Measurements from ENCODE around the gene GPRC5B.

Gene GPRC5B

GRCh38 chr16:19884611-19885450 is at the start of gene GPRC5B:
GPRC5B (minus strand) TSS chr16:19884848; CDS start chr16:19872845, 12,003 bp downstream.
- DNase-seq, result peak; percentile 30

GRCh38 chr16:19933740-19934139 is 49.1 kb upstream of the GPRC5B start:
- no peak for DNase-seq

GRCh38 chr16:19929062-19929511 is 44.4 kb upstream of the GPRC5B start:
- DNase-seq, result no peak

- DNase-seq, result no peak
Observed at GRCh38 chr16:19928432-19928831, 43.8 kb upstream of the GPRC5B start.

GRCh38 chr16:19926449-19927390 is 42.1 kb upstream of the GPRC5B start:
- peak; percentile 88 for DNase-seq

- DNase-seq, result no peak
Observed at GRCh38 chr16:19923396-19923795, 38.7 kb upstream of the GPRC5B start.

GRCh38 chr16:19919142-19919541 is 34.5 kb upstream of the GPRC5B start:
- no peak for DNase-seq

- DNase-seq, result no peak
Observed at GRCh38 chr16:19916064-19916463, 31.4 kb upstream of the GPRC5B start.

- DNase-seq, result no peak
Observed at GRCh38 chr16:19914877-19915276, 30.2 kb upstream of the GPRC5B start.

- DNase-seq, result peak; percentile 23
Observed at GRCh38 chr16:19913340-19913645, 28.6 kb upstream of the GPRC5B start.

GRCh38 chr16:19912455-19913339 is 28.0 kb upstream of the GPRC5B start:
- DNase-seq, result peak; percentile 84

- DNase-seq, result no peak
Observed at GRCh38 chr16:19911747-19912454, 27.3 kb upstream of the GPRC5B start.

- DNase-seq, result no peak
Observed at GRCh38 chr16:19911204-19911603, 26.6 kb upstream of the GPRC5B start.

GRCh38 chr16:19909750-19910322 is 25.2 kb upstream of the GPRC5B start:
- no peak for DNase-seq

- no peak for DNase-seq
Observed at GRCh38 chr16:19908921-19909320, 24.3 kb upstream of the GPRC5B start.

- peak; percentile 68 for DNase-seq
Observed at GRCh38 chr16:19907161-19907992, 22.7 kb upstream of the GPRC5B start.

GRCh38 chr16:19901164-19901563 is 16.5 kb upstream of the GPRC5B start:
- no peak for DNase-seq

GRCh38 chr16:19899605-19899955 is 14.9 kb upstream of the GPRC5B start:
- DNase-seq, result no peak

GRCh38 chr16:19898924-19899604 is 14.4 kb upstream of the GPRC5B start:
- peak; percentile 57 for DNase-seq

- DNase-seq, result no peak
Observed at GRCh38 chr16:19898166-19898565, 13.5 kb upstream of the GPRC5B start.
